Epithelial cell of proximal tubule (primary cell): ENCODE results near the gene AMY1C. TPM values are rescaled to one million over a fixed set of nuclear protein-coding genes. Genes with fewer than 3 reads are reported as not detected.
A peak's percentile ranks its signal among the peaks of the same experiment; 100 is the strongest.

Experiments used
- DNase-seq: peaks from one replicate; pipeline ENCODE4 v3.0.0-alpha.2; 2011; ENCODE audit warnings: low read depth
- H3K4me3 ChIP-seq: 2 replicates; pipeline ENCODE4 v1.5.1; 2011; ENCODE audit warnings: low read depth, mild to moderate bottlenecking, low read length
- total RNA-seq: library from RNA; depleted of rRNA; stranded (reverse); fragments of >200 nt; gene quantifications from 2 replicates; pipeline ENCODE4 v1.2.3, GENCODE V29; 2015
- TF ChIP-seq, protein P1 (sequence below): conservative IDR thresholded peaks from 2 replicates; pipeline ENCODE4 v1.5.1; 2012; ENCODE audit warnings: low read depth, mild to moderate bottlenecking, low read length

AMY1C gene
- total RNA-seq, 1 donor from 2014 or later, result not detected

DNA sequence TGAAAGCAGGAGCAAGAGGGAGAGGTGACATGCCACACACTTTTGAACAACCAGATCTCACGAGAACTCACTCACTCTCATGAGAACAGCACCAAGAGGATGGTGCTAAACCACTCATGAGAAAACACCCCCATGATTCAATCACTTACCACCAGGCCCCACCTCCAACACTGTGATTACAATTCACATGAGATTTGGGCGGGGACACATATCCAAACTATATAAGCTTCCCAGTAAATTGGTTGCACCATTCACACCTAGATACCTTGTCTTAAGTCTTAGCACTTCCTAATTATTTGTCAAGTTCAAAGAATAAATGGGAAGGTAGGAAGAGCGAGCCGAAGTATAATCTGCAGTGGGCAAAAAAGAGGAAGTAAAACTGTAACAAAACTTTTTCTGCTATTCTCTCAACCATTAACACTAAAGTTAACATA, 34.3 kb downstream of the AMY1C start:
- no peak for DNase-seq
- no peak overlapping the region for H3K4me3 ChIP-seq
- TF ChIP-seq, protein P1, sequence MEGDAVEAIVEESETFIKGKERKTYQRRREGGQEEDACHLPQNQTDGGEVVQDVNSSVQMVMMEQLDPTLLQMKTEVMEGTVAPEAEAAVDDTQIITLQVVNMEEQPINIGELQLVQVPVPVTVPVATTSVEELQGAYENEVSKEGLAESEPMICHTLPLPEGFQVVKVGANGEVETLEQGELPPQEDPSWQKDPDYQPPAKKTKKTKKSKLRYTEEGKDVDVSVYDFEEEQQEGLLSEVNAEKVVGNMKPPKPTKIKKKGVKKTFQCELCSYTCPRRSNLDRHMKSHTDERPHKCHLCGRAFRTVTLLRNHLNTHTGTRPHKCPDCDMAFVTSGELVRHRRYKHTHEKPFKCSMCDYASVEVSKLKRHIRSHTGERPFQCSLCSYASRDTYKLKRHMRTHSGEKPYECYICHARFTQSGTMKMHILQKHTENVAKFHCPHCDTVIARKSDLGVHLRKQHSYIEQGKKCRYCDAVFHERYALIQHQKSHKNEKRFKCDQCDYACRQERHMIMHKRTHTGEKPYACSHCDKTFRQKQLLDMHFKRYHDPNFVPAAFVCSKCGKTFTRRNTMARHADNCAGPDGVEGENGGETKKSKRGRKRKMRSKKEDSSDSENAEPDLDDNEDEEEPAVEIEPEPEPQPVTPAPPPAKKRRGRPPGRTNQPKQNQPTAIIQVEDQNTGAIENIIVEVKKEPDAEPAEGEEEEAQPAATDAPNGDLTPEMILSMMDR, result no peak

DNA sequence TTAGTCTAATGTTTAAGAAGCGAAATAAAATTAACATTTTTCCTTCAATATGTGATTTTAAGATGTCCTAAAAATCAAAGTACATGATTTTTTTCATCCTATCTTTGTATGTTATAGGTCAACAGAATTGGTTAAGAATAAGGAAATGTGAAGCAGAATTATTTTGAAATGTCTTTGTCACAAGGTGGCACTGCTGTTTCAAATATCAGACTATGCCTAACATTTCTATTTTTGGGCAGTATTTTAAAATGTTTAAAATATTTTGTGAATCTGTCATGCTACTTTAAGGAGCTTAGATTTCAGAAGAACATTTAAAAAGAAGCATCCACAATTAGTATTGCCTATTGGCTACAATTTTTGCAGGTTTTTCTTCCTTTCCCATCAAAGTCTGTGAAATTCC, 38.7 kb downstream of the AMY1C start:
- DNase-seq, result no peak
- TF ChIP-seq, protein P1, result peak; percentile 12
- H3K4me3 ChIP-seq, result no peak overlapping the region

DNA sequence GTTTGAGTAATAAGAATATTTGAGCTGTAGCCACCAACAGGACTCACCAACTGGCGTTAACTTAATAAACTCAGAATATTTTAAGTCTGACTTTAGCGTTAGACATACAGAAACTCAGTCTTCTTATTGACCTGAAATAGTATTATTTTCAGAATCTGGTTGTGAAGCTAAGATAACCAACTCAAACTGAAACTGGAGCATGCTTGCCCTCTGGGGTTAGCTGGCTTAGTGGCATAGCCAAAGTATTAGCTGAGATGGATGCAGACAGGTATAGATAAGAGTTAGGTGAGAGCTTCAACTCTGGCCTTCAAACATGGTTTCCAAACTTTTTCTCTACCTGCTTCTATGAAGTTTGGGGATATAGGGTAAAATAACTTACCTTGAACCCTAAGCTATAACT, 40.5 kb downstream of the AMY1C start:
- no peak overlapping the region for H3K4me3 ChIP-seq
- TF ChIP-seq, protein P1, result no peak
- DNase-seq, result no peak

Other genes with a start within 250 kb of the AMY1C start
- gene RNPC3, start 224.2 kb upstream of the AMY1C start, total RNA-seq, result 5.1 and 6.4 TPM in 2 replicates
- 0.65 and 2.9 TPM in 2 replicates for gene AMY2B, start 178.3 kb upstream of the AMY1C start, total RNA-seq
- not detected in 2 replicates for gene AMY2A, start 132.5 kb upstream of the AMY1C start, total RNA-seq
- not detected in 2 replicates for gene AMY1A, start 94.1 kb upstream of the AMY1C start, total RNA-seq
- not detected in 2 replicates for gene AMY1B, start 53.7 kb upstream of the AMY1C start, total RNA-seq